HG03520 (cell line): Measurements from ENCODE around the gene DAB2IP.
"Not testable (repeated sequence)": the region's sequence is repeated elsewhere in the genome, so short reads cannot be mapped to it uniquely, and the experiment has no call there.

Experiments
- ATAC-seq: cut with Tn5 transposase; IDR thresholded peaks from one replicate; pipeline ENCODE4 v1.9.1; 2021; ENCODE audit warnings: mild to moderate bottlenecking, moderate library complexity; ENCODE audit not compliant: unreplicated experiment

Gene DAB2IP

GRCh38 chr9:121785673-121786542, 134.5 kb downstream of the DAB2IP start:
- no peak for ATAC-seq

DNA sequence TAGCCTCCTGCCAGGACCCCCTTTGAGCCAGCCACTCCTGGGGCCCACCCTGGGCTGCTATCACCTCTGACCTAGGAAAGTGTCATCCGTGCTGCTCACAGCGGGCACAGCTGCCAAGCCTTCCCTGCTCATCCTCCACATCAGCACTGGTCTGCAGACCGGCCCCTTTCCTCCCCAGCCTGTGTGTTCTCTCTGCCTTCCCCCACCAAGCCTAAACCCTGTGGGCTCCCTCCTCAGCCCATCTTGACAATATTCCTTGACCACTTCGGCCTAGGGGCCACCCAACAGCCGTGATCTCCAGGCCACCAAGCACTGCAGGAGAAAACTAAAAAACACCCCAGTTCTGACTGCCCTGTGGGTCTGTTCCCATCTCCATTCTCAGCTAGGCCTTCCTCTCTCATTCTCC, 135.1 kb downstream of the DAB2IP start:
- no peak for ATAC-seq

- no peak for ATAC-seq
Observed at GRCh38 chr9:121786998-121787422, 135.6 kb downstream of the DAB2IP start.

DNA sequence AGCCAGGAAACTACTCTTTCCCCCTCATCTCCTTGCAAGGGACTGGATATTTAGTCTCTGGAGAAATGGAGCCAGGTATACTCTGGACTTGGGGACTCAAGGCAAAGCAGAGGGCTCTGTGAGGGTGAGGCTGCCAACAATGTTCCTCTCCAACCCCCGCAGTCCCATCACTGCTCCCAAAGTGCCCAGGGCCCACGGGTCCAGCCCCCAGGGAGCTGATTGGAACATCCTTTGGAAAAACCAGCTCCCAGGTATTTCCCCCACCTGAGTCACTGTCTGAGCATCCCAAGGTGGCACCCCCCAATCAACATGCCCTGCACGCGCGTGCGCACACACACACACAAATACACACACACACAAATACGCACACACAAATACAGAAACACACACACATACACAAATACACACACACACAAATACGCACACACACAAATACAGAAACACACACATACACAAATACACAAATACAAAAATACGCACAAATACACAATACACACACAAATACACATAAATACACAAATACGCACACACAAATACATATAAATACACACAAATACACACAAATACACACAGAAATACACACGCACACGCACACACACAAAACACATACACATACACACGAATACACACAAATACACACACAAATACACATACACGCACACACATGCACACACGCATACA, 137.4 kb downstream of the DAB2IP start:
- ATAC-seq = no peak

DNA sequence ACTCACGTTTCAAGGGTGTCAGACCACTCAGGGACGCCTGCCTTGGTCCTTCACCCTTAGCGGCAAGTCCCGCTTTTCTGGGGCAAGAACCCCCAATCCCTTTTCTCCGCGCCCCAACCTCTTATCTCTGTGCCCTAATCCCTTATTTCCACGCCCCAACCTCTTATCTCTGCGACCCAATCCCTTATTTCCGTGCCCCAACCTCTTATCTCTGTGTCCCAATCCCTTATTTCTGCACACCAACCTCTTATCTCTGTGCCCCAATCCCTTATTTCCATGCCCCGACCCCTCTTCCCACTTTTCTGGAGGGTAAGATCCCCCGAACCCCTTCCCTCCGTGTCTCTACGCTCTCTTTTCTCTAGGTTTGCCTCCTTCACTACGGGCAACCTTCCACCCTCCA, 139.4 kb downstream of the DAB2IP start:
- ATAC-seq = no peak

DNA sequence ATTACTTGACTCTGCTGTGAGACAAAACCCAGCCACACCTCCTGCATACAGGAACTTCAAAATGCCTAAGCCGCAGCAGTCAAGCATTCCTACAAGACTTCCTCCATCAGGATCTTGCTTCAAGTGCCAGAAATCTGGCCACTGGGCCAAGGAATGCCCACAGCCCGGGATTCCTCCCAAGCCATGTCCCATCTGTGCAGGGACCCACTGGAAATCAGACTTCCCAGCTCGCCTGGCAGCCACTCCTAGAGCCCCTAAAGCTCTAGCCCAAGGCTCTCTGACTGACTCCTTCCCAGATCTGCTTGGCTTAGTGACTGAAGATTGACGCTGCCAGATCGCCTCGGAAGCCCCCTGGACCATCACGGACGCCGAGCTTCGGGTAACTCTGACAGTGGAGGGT, 141.0 kb downstream of the DAB2IP start:
- ATAC-seq = not testable (repeated sequence)

DNA sequence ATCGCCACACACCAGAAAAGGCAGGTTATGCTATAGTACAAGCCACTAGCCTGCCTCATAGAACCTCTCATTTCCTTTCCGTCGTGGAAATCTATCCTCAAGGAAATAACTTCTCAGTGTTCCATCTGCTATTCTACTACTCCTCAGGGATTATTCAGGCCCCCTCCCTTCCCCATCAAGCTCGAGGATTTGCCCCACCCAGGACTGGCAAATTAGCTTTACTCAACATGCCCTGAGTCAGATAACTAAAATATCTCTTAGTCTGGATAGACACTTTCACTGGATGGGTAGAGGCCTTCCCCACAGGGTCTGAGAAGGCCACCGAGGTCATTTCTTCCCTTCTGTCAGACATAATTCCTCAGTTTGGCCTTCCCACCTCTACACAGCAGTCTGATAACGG, 142.9 kb downstream of the DAB2IP start:
- ATAC-seq = not testable (repeated sequence)

- ATAC-seq = no peak
Observed at GRCh38 chr9:121797081-121797480, 145.6 kb downstream of the DAB2IP start.

DNA sequence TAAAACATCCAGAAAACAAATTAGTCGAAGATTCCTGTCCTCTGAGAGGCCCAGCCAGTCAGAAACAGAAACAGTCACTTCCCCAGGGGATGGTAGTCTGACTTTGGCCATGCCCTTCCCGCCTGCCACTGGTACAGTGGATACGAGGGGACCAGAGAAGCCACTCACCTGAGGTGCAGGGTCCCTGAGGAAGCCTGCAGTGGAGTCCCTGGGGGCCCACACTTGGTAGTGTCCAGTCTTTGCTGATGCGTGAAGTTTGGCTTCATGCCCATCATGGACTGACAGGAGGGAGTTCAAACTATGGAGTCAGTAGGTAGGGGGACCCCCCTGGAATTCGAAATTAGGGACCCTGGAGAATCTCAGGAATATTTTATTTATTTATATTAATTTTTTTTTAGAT, 147.5 kb downstream of the DAB2IP start:
- ATAC-seq = no peak

DNA sequence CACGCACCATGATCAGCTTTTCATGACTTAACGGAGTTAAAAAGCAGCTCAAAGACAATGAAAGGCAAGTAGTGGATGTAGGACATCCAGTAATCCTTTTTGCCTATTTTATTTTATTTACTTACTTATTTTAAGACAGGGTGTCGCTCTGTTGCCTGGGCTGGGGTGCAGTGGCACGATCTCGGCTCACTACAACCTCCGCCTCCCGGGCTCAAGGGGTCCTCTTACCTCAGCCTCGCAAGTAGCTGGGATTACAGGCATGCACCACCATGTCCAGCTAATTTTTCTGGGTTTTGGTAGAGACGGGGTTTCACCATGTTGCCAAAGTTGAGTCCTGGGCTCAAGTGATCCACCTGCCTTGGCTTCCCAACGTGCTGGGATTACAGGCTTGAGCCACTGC, 148.9 kb downstream of the DAB2IP start:
- no peak for ATAC-seq

- ATAC-seq = no peak
Observed at GRCh38 chr9:121801579-121801978, 150.1 kb downstream of the DAB2IP start.

DNA sequence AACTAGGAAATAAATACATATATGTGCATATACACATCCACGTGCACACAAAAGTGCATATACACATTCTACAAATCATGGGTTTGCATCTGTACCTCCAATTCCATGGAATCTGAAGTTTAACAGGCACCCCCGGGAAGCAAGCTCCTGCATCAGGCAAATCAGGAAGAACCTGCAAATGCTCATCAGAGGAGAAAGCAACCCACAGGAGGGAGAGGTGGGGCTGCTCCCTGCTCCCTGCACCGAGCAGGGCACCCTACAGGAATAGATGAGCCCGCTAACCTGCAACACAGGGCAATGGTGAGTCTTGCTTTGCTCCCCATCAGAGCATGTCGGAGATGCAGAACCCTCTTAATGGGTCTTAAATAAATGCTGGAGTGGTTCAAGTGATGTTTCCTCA, 151.3 kb downstream of the DAB2IP start:
- ATAC-seq = no peak

- no peak for ATAC-seq
Observed at GRCh38 chr9:121807069-121807822, 155.8 kb downstream of the DAB2IP start.

GRCh38 chr9:121807823-121808278, 156.4 kb downstream of the DAB2IP start:
- no peak for ATAC-seq

DNA sequence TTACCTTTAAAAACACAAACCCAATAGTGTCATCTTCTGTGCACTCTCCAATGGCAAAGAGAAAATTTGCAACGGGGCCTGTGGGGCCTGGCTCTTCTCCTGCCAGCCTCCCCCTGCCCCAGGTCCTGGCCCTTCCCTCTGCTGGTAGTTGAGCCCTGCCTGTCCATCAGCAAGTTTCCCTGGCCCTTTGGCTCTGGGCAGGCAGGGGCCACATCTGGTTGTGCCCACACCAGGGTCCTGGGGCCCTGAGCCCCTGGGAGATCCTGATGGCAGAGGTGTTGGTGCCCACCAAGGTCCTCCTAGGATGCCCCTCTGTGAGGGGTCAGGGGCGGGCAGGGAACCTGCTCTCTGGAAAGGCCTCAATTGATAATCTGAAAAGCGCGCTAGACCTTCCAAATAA, 157.3 kb downstream of the DAB2IP start:
- no peak for ATAC-seq

GRCh38 chr9:121809356-121810050, 158.1 kb downstream of the DAB2IP start:
- ATAC-seq = no peak

GRCh38 chr9:121810489-121810888, 159.1 kb downstream of the DAB2IP start:
- ATAC-seq = no peak

- ATAC-seq = no peak
Observed at GRCh38 chr9:121811140-121811539, 159.7 kb downstream of the DAB2IP start.

- no peak for ATAC-seq
Observed at GRCh38 chr9:121811751-121812150, 160.3 kb downstream of the DAB2IP start.

DNA sequence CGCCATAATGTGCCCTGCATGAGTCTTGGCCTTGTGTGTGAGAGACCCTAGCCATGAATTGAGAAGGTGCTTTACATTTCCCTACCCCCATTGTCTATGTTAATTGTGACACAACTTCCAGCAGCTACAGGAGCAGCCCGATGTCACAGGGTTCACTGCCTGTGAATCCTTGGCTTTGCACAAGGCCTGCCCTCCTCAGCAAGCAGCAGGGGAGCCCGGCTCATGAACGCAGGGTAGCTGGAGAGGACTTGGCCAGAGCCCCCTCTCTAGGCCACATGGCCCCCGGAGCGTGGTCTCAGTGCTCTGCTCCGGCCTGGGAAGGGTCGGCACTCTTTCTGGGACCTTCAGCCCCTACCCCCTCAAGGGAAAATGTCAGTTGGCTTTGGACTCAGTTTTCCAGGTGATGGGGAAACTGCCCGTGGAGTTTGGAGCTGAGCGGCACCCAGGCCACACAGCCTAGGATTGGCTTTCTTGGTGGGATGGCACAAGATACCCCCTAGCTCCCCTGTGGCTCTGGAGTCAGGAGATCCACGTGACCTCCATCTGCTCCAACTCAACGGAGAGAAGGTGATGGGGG, 160.8 kb downstream of the DAB2IP start:
- no peak for ATAC-seq
